ENCODE data around the gene SNCAIP.

SNCAIP gene

DNA sequence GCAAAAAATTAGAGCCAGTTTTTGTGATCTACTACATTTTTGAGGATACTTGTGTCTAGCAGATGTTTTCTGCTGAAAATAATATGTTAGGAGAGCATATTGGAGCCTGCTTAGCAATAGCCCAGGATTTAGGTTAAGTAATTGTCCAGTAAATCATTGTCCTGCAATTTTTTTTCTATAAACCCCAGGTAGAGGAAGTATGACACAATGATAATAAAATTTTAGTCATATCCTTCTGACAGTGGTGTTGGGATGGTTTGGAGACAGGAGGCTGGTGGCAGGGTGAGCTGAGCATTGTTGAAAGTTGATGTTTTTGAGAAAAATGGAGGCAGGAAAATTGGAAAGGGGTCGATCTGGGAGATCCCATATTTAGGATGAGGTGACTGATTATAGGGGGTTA, 3.5 kb downstream of the SNCAIP start:
- H3K36me3 ChIP-seq (ENCODE audit: low read length): no peaks in the 10 kb centered on the region
- no peak overlapping the region for H3K9ac ChIP-seq (ENCODE audit: low read length)
- no peak overlapping the region for H3K4me3 ChIP-seq (ENCODE audit: insufficient read depth, low read length, poor library complexity, severe bottlenecking)
- H3K9me3 ChIP-seq (ENCODE audit: insufficient read depth, low read length): no peaks in the 10 kb centered on the region
- TF ChIP-seq, protein P1, sequence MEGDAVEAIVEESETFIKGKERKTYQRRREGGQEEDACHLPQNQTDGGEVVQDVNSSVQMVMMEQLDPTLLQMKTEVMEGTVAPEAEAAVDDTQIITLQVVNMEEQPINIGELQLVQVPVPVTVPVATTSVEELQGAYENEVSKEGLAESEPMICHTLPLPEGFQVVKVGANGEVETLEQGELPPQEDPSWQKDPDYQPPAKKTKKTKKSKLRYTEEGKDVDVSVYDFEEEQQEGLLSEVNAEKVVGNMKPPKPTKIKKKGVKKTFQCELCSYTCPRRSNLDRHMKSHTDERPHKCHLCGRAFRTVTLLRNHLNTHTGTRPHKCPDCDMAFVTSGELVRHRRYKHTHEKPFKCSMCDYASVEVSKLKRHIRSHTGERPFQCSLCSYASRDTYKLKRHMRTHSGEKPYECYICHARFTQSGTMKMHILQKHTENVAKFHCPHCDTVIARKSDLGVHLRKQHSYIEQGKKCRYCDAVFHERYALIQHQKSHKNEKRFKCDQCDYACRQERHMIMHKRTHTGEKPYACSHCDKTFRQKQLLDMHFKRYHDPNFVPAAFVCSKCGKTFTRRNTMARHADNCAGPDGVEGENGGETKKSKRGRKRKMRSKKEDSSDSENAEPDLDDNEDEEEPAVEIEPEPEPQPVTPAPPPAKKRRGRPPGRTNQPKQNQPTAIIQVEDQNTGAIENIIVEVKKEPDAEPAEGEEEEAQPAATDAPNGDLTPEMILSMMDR (IDR thresholded peaks at IDR 0.05; ENCODE audit: insufficient read depth, low read length, poor library complexity, severe bottlenecking): no peak
- no peak for TF ChIP-seq EZH2phosphoT487 (conservative IDR thresholded peaks at IDR 0.05; ENCODE audit: low read length)
- H3K27me3 ChIP-seq (ENCODE audit: low read length): no peaks in the 10 kb centered on the region
- H2AFZ ChIP-seq (ENCODE audit: low read depth, low read length, severe bottlenecking): no peak overlapping the region
- H3K79me2 ChIP-seq (ENCODE audit: insufficient read depth, low read length): no peaks in the 10 kb centered on the region
- H3K4me2 ChIP-seq (ENCODE audit: low read depth, low read length, poor library complexity, severe bottlenecking): no peak overlapping the region
- H3K27ac ChIP-seq (ENCODE audit: low read depth, low read length): no peak overlapping the region
- H4K20me1 ChIP-seq (ENCODE audit: low read depth, low read length): no peaks in the 10 kb centered on the region
- H3K9me2 ChIP-seq (replicated peaks; ENCODE audit: insufficient read depth, low read length): no peaks in the 10 kb centered on the region
- no peaks in the 10 kb centered on the region for H3F3A ChIP-seq (ENCODE audit: insufficient read depth)

DNA sequence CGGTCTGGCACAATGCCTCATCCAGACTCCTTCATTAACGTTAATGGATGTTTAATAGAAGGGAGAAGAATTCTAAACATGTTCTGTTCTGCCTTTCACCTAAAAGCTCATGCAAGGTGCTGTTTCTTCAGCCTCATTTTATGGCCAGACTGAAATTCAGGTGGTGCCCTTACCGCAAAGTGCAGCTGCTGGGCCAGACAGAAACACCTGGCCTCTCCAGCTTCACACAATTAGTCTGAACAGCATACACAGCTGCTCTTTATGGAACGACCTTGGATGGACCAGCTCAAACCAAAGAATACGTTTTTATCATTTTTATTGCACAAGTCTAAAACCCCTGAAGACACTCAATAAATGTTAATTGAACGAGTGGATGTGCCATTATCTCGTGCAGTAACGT, 4.6 kb downstream of the SNCAIP start:
- H3K27ac ChIP-seq (ENCODE audit: low read depth, low read length): no peak overlapping the region
- no peak overlapping the region for H3K9ac ChIP-seq (ENCODE audit: low read length)
- TF ChIP-seq, protein P1 (IDR thresholded peaks at IDR 0.05; ENCODE audit: insufficient read depth, low read length, poor library complexity, severe bottlenecking): no peak
- TF ChIP-seq EZH2phosphoT487 (conservative IDR thresholded peaks at IDR 0.05; ENCODE audit: low read length): no peak
- H4K20me1 ChIP-seq (ENCODE audit: low read depth, low read length): no peaks in the 10 kb centered on the region
- no peak overlapping the region for H2AFZ ChIP-seq (ENCODE audit: low read depth, low read length, severe bottlenecking)
- H3K27me3 ChIP-seq (ENCODE audit: low read length): no peaks in the 10 kb centered on the region
- no peaks in the 10 kb centered on the region for H3K9me3 ChIP-seq (ENCODE audit: insufficient read depth, low read length)
- H3K9me2 ChIP-seq (replicated peaks; ENCODE audit: insufficient read depth, low read length): no peaks in the 10 kb centered on the region
- no peak overlapping the region for H3K4me3 ChIP-seq (ENCODE audit: insufficient read depth, low read length, poor library complexity, severe bottlenecking)
- no peak overlapping the region for H3K4me2 ChIP-seq (ENCODE audit: low read depth, low read length, poor library complexity, severe bottlenecking)
- H3K79me2 ChIP-seq (ENCODE audit: insufficient read depth, low read length): no peaks in the 10 kb centered on the region
- no peaks in the 10 kb centered on the region for H3F3A ChIP-seq (ENCODE audit: insufficient read depth)
- H3K36me3 ChIP-seq (ENCODE audit: low read length): no peaks in the 10 kb centered on the region

DNA sequence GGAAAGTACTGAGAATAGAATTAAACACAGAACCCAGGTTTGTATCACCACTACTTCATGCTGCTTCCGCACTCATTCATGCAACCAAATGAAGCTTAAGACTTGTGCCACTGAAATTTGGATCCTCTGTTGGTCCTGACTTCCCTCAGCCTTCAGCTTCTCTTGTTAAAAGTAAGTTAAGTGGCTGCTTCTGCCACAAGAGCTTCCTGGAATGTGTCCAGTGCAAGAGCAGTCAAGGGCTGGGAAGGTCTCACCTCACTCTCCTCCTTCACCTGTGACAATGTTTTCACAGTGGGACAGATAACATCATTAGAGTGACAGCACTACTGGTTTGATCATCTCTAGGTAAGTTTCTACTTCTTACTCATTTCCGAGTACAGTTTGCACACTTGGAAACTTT, 7.9 kb downstream of the SNCAIP start:
- H3K27ac ChIP-seq (ENCODE audit: low read depth, low read length): no peak overlapping the region
- H3K4me3 ChIP-seq (ENCODE audit: insufficient read depth, low read length, poor library complexity, severe bottlenecking): no peak overlapping the region
- no peak for TF ChIP-seq EZH2phosphoT487 (conservative IDR thresholded peaks at IDR 0.05; ENCODE audit: low read length)
- TF ChIP-seq, protein P1 (IDR thresholded peaks at IDR 0.05; ENCODE audit: insufficient read depth, low read length, poor library complexity, severe bottlenecking): no peak
- H3K27me3 ChIP-seq (ENCODE audit: low read length): no peaks in the 10 kb centered on the region
- H2AFZ ChIP-seq (ENCODE audit: low read depth, low read length, severe bottlenecking): no peak overlapping the region
- H4K20me1 ChIP-seq (ENCODE audit: low read depth, low read length): no peaks in the 10 kb centered on the region
- H3K9me2 ChIP-seq (replicated peaks; ENCODE audit: insufficient read depth, low read length): no peaks in the 10 kb centered on the region
- H3K4me2 ChIP-seq (ENCODE audit: low read depth, low read length, poor library complexity, severe bottlenecking): no peak overlapping the region
- H3K79me2 ChIP-seq (ENCODE audit: insufficient read depth, low read length): no peaks in the 10 kb centered on the region
- H3F3A ChIP-seq (ENCODE audit: insufficient read depth): no peaks in the 10 kb centered on the region
- no peaks in the 10 kb centered on the region for H3K9me3 ChIP-seq (ENCODE audit: insufficient read depth, low read length)
- H3K9ac ChIP-seq (ENCODE audit: low read length): no peak overlapping the region
- no peaks in the 10 kb centered on the region for H3K36me3 ChIP-seq (ENCODE audit: low read length)
